Measurements from ENCODE around the gene KCNH2. TPM values are rescaled to one million over a fixed set of nuclear protein-coding genes. Genes with fewer than 3 reads are reported as not detected.
A peak's percentile ranks its signal among the peaks of the same experiment; 100 is the strongest.

Gene KCNH2
- total RNA-seq, 6 donors from 2014 or later: 0.59 to 5.7 (median 3.1) TPM

DNA sequence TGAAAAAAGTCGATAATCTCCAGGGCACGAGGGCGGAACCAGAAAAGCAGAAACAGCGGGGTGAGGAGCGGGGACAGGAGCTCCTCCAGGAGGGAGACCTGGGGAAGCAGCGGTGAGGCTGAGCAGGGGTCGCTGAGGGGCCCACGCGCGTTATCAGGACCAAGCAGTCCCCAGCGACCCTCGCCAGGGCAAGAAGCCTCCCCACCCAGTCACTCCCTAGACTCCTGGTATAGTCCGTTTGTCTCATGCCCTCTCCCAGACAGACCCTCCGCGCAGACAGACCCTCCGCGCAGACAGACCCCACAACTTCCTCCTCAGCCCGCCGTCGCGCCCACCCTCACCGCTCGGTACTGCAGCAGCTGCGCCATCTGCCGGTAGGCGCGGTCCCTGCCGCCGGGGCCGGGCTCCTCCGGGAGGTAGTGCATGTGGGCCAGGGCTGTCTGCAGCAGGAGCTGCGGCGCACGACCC, 39.9 kb upstream of the KCNH2 start:
- H3K4me3 ChIP-seq: peak overlapping the region in 3 of 4 donors; percentile 18 to 35 (median 35)
- peak; percentile 68 to 79 for ATAC-seq (ENCODE audit: low FRiP score in 2 of 2)
- no peak overlapping the region for H3K27ac ChIP-seq
- no peaks in the 10 kb centered on the region for H3K9me3 ChIP-seq
- H3K27me3 ChIP-seq: peaks cover 0 to 34% (median 14%) of the 10 kb centered on the region in 4 donors
- DNase-seq: peak; percentile 57 to 96
- TF ChIP-seq POLR2A (IDR thresholded peaks at IDR 0.05): no peak
- TF ChIP-seq, protein P1, sequence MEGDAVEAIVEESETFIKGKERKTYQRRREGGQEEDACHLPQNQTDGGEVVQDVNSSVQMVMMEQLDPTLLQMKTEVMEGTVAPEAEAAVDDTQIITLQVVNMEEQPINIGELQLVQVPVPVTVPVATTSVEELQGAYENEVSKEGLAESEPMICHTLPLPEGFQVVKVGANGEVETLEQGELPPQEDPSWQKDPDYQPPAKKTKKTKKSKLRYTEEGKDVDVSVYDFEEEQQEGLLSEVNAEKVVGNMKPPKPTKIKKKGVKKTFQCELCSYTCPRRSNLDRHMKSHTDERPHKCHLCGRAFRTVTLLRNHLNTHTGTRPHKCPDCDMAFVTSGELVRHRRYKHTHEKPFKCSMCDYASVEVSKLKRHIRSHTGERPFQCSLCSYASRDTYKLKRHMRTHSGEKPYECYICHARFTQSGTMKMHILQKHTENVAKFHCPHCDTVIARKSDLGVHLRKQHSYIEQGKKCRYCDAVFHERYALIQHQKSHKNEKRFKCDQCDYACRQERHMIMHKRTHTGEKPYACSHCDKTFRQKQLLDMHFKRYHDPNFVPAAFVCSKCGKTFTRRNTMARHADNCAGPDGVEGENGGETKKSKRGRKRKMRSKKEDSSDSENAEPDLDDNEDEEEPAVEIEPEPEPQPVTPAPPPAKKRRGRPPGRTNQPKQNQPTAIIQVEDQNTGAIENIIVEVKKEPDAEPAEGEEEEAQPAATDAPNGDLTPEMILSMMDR (IDR thresholded peaks at IDR 0.05): peak; percentile 87 to 94 (median 90)
- H3K36me3 ChIP-seq: peaks cover 0 to 5% (median 0%) of the 10 kb centered on the region in 4 donors
- H3K4me1 ChIP-seq: peaks cover 23 to 34% (median 31%) of the 10 kb centered on the region in 4 donors
- WGBS, 2 donors: 5 to 8% methylated on average over 23 to 24 of the region's 34 CpGs

DNA sequence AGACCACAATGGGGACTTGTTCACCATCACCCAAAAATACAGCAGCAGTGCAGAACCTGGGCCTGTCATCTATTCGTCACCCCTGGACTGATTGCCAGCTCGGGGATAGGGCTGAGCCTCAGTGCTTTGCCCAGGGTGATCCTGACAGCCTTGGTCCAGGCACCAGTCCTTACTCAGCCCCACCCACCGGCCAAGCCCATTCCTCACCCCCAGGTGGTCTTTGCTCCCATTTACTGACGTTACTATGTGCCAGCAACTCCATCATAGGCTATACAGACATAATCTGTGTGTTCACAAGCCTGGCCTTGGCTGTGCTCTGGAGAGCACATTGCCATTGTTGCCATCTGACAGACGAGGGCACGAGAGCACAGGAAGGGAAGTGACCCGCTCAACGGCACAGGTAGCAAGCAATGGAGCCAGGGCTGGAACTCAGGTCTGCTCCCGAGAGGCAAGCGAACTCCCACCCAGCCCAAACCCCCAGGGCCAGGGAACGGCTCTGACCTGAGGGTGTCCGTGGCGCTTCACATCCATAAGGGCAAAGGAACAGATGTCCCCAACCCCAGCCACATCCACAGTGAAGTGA, 39.3 kb upstream of the KCNH2 start:
- Histone ChIP-seq H3K4me1 (peaks cover 23 to 38% (median 34%) of the 10 kb centered on the region in 4 donors), H3K27ac (no peak overlapping the region), H3K9me3 (no peaks in the 10 kb centered on the region), H3K27me3 (peaks cover 0 to 34% (median 14%) of the 10 kb centered on the region in 4 donors), H3K36me3 (peaks cover 0 to 5% (median 0%) of the 10 kb centered on the region in 4 donors), H3K4me3 (peak overlapping the region in 2 of 4 donors; percentile 18 to 35)
- 40 to 100% methylated on average over 1 to 13 of the region's 13 CpGs for WGBS, 2 donors
- TF ChIP-seq EP300 (IDR thresholded peaks at IDR 0.05): no peak
- no peak for TF ChIP-seq POLR2A (IDR thresholded peaks at IDR 0.05)
- TF ChIP-seq, protein P1 (IDR thresholded peaks at IDR 0.05): no peak
- TF ChIP-seq POLR2AphosphoS5 (IDR thresholded peaks at IDR 0.05): no peak
- no peak for ATAC-seq (ENCODE audit: low FRiP score in 2 of 2)
- DNase-seq: no peak

DNA sequence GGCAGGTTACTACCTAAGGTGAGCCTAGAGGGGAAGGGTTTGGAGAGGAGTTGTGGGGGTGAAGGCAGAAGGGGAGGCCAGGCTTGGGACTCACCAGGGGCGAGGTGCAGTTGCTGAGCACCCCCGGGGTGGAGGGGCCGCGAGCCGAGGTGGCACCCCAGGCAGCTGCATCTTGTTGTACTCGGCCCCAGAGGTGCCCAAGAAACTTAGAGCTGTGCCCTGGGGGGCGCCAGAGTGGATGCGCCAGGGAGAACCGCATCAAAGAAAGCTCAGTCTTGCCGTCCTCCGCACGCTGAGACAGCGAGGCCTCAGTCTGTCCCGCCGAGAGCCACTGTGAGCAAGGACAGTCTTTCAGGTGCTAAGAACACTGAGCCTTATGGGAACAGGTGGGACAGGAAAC, 38.8 kb upstream of the KCNH2 start:
- H3K4me3 ChIP-seq: no peak overlapping the region

DNA sequence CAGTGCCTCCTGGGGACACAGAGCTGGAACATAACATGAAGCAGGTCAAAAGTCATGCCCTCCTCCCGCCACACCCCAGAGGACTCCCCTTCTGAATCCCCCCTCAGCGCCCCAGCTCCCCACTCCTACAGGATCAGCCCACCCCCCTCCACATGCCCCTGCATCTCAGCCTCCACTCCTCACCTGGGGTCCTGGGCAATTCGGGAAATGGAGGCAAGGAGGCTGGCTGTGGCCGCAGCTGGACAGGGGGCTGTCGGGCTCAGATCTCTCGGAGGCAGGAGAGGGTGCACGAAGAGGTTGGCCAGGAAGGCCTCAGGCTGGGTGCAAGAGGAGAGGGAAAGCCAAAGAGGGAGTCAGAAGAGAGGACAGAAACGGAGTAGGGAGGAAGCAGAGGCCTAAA, 38.4 kb upstream of the KCNH2 start:
- no peaks in the 10 kb centered on the region for H3K9me3 ChIP-seq
- ATAC-seq (ENCODE audit: low FRiP score in 2 of 2) (no peak), DNase-seq (no peak)
- H3K27ac ChIP-seq: no peak overlapping the region
- TF ChIP-seq POLR2AphosphoS5 (IDR thresholded peaks at IDR 0.05) (no peak), POLR2A (IDR thresholded peaks at IDR 0.05) (no peak), EP300 (IDR thresholded peaks at IDR 0.05) (no peak)
- TF ChIP-seq, protein P1 (IDR thresholded peaks at IDR 0.05): no peak
- H3K27me3 ChIP-seq: peaks cover 0 to 34% (median 14%) of the 10 kb centered on the region in 4 donors
- H3K4me3 ChIP-seq: no peak overlapping the region
- H3K36me3 ChIP-seq: peaks cover 0 to 5% (median 0%) of the 10 kb centered on the region in 4 donors
- peaks cover 23 to 46% (median 37%) of the 10 kb centered on the region in 4 donors for H3K4me1 ChIP-seq
- WGBS, 2 donors: 81 to 85% methylated on average over 7 of the region's 8 CpGs

More for the DNA sequence above, 38.8 kb upstream of the KCNH2 start:
- DNase-seq (peak in 1 of 2 donors; percentile 70), ATAC-seq (ENCODE audit: low FRiP score in 2 of 2) (no peak)
- Histone ChIP-seq H3K36me3 (peaks cover 0 to 5% (median 0%) of the 10 kb centered on the region in 4 donors), H3K27ac (no peak overlapping the region), H3K27me3 (peaks cover 0 to 34% (median 14%) of the 10 kb centered on the region in 4 donors), H3K9me3 (no peaks in the 10 kb centered on the region), H3K4me1 (peaks cover 23 to 44% (median 36%) of the 10 kb centered on the region in 4 donors)
- WGBS, 2 donors: 86 to 90% methylated on average over 14 to 15 of the region's 15 CpGs
- TF ChIP-seq POLR2AphosphoS5 (IDR thresholded peaks at IDR 0.05) (no peak), POLR2A (IDR thresholded peaks at IDR 0.05) (no peak), EP300 (IDR thresholded peaks at IDR 0.05) (no peak)
- TF ChIP-seq, protein P1 (IDR thresholded peaks at IDR 0.05): no peak
